ENCODE results near the gene C11orf68.

Gene C11orf68

DNA sequence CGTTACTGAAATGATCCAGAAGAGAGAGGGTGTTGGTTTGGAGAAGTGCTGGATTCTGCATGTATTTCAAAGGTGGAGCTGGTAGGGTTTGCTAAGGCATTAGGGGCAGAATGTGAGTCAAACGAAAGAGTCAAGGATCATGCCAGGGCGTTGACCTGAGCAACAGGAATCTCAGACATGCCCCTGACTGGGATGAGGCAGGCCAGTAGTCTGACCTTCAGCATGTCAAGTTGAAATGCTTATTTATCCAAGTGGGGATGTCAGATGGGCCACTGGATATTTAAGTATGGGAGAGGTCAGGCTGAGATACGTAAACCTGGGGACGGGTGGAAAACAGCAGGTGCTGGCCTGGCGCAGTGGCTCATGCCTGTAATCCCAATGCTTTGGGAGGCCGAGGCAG is 23.7 kb upstream of the C11orf68 start:
- no peak for TF ChIP-seq ZFX (IDR thresholded peaks at IDR 0.05; ENCODE audit: borderline replicate concordance)
- TF ChIP-seq, protein P1, sequence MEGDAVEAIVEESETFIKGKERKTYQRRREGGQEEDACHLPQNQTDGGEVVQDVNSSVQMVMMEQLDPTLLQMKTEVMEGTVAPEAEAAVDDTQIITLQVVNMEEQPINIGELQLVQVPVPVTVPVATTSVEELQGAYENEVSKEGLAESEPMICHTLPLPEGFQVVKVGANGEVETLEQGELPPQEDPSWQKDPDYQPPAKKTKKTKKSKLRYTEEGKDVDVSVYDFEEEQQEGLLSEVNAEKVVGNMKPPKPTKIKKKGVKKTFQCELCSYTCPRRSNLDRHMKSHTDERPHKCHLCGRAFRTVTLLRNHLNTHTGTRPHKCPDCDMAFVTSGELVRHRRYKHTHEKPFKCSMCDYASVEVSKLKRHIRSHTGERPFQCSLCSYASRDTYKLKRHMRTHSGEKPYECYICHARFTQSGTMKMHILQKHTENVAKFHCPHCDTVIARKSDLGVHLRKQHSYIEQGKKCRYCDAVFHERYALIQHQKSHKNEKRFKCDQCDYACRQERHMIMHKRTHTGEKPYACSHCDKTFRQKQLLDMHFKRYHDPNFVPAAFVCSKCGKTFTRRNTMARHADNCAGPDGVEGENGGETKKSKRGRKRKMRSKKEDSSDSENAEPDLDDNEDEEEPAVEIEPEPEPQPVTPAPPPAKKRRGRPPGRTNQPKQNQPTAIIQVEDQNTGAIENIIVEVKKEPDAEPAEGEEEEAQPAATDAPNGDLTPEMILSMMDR (IDR thresholded peaks at IDR 0.05), result no peak
- no peak overlapping the region for H3K27ac ChIP-seq

DNA sequence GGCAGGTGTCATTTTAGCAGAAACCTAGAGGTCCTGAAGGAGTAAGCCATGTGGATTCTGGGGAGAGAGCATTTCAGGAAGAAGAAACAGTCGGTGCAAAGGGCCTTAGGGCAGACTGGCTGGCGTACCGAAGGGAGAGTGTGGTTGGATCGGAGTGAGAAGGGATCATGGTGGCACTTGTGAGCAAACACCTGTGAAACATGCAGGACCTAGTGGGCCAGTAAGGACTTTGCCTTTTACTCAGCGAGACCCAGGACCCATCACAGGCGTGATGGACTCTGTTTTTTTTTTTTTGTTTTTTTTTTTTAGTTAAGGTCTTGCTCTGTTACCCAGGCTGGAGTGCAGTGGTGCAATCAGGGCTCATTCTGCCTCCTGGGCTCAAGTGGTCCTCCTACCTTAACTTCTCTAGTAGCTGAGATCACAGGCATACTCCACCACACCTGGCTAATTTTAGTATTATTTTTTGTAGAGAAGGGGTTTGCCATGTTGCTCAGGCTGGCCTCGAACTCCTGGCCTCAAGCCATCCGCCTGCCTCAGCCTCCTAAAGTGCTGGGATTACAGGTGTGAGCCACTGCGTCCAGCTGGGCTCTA is 23.0 kb upstream of the C11orf68 start:
- H3K27ac ChIP-seq, result no peak overlapping the region
- TF ChIP-seq ZFX (IDR thresholded peaks at IDR 0.05; ENCODE audit: borderline replicate concordance), result no peak
- TF ChIP-seq, protein P1 (IDR thresholded peaks at IDR 0.05), result no peak

DNA sequence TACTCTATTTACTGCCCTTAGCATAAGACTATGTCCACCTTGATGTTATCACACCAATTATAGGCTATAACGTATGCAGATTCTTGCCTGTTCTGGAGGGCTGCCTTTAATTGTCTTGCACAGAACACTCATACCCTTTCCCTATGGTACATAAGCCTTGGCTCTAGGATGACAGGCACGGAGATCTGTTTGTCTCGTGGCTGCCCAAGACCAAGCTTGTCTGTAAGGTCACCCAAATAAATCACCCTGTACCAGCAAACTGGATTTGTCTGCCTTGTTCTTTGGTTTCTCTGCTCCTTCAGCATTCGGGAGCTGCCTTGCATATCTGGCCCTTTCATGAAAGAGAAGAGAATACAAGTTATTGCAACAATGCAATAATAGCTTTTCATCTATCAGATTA is 18.9 kb upstream of the C11orf68 start:
- H3K27ac ChIP-seq, result no peak overlapping the region
- TF ChIP-seq, protein P1 (IDR thresholded peaks at IDR 0.05), result no peak
- no peak for TF ChIP-seq ZFX (IDR thresholded peaks at IDR 0.05; ENCODE audit: borderline replicate concordance)

DNA sequence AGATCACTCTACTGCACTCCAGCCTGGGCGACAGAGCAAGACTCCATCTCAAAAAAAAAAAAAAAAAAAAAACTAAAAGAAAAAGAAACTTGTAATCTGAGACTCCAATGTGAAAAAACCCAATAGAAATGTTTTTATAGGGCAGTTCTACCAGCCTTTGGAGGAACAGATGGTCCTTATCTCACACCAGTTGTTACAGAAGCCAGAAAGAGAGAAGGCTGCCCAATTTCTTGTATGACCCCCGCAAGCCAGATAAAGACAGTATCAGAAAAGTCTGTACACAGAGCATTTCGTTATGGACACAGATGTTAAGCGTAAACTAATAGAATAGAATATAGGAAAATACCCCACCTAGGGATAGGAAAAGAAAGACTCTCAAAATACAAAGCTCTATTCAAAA is 15.2 kb upstream of the C11orf68 start:
- TF ChIP-seq ZFX (IDR thresholded peaks at IDR 0.05; ENCODE audit: borderline replicate concordance), result no peak
- TF ChIP-seq, protein P1 (IDR thresholded peaks at IDR 0.05), result no peak
- H3K27ac ChIP-seq, result no peak overlapping the region

DNA sequence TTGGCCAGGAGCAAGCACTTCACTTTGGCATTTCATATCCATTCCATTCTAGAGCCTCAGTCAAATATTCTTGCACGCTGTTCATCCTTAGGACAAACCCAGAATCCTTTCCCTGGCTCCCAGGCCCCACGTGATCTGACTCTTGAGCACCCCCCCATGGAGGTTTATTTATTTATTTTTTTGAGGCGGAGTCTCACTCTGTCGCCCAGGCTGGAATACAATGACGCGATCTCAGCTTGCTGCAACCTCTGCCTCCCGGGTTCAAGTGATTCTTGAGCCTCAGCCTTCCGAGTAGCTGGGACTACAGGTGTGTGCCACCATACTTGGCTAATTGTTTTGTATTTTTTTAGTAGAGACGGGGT is 13.7 kb upstream of the C11orf68 start:
- TF ChIP-seq, protein P1 (IDR thresholded peaks at IDR 0.05), result peak; percentile 43
- TF ChIP-seq ZFX (IDR thresholded peaks at IDR 0.05; ENCODE audit: borderline replicate concordance), result no peak

DNA sequence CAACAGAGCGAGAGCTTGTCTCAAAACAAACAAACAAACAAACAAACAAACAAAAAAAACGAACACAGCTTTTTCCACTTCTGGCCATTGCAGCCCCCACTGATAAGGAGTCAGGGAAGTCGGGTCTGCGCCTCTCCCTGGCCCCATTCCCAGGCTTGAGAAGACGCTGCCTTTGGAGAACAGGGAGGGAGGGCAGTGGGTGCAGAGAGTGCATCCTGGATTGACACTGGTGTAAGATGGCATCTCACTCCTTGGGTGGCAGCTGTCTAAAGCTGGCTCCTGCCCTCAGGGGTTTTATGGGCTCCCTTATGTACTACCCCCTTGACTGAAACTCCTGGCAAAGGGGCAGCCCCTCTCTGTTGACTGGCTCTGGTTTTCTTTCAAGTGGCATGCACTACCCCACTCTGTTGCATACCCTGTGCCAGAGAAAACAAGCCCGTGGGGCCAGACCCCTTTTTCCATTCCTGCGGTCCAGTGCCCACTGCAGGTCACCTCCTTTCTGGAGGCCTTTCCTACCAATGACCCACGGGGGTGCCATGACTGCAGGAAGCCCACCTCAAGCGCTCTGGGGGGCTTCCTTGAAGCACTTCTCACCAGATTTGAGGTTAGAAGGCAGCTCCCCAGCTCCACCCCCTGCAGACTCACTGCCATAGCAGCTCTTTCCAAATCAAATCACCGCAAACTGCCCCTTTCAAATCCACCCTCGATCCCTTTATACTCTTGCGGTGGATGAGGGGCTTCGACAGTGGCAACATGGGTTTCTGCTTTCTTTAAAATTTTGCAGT is 13.1 kb upstream of the C11orf68 start:
- no peak overlapping the region for H3K27ac ChIP-seq
- TF ChIP-seq, protein P1 (IDR thresholded peaks at IDR 0.05), result no peak
- no peak for TF ChIP-seq ZFX (IDR thresholded peaks at IDR 0.05; ENCODE audit: borderline replicate concordance)

More for the DNA sequence above, 13.7 kb upstream of the C11orf68 start:
- no peak overlapping the region for H3K27ac ChIP-seq

DNA sequence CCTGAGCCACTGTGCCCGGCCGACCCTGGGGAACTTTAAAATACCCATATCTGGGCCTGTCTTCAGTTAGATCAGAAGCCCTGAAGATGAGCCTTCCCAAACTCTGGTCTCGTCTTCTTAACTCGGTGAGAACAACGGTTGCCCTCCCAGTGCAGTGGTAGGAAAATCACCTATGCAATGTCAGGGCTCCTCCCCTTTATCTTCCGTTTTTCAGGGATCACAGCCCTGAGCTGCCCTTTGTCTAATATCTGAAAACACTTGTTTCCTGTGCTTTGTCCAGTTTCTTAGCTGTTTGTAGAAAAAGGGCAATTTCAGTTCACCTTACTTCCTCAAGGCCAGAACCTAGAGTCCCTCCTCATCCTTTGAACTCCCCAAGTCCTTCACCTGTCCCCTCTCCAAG is 9.8 kb upstream of the C11orf68 start:
- H3K27ac ChIP-seq, result no peak overlapping the region
- TF ChIP-seq, protein P1 (IDR thresholded peaks at IDR 0.05), result no peak
- no peak for TF ChIP-seq ZFX (IDR thresholded peaks at IDR 0.05; ENCODE audit: borderline replicate concordance)

Data from 22Rv1 (cell line).